ENCODE results near the gene GPR39. TPM values are rescaled to one million over a fixed set of nuclear protein-coding genes. Genes with fewer than 3 reads are reported as not detected.
"Not testable (repeated sequence)": the region's sequence is repeated elsewhere in the genome, so short reads cannot be mapped to it uniquely, and the experiment has no call there.

The GPR39 gene
- total RNA-seq, result under 0.01 TPM in 1 of 2 replicates, not detected in the other

GRCh38 chr2:132416723-132417395 lies at the start of gene GPR39:
GPR39 (plus strand) TSS chr2:132416805.
- no peak for DNase-seq

- DNase-seq, result no peak
Observed at GRCh38 chr2:132368191-132368590, 48.4 kb upstream of the GPR39 start.

GRCh38 chr2:132372276-132372675 lies 44.3 kb upstream of the GPR39 start:
- DNase-seq, result no peak

- no peak for DNase-seq
Observed at GRCh38 chr2:132373391-132374135, 43.0 kb upstream of the GPR39 start.

GRCh38 chr2:132374151-132374550 lies 42.5 kb upstream of the GPR39 start:
- DNase-seq, result no peak

GRCh38 chr2:132374551-132374950 lies 42.1 kb upstream of the GPR39 start:
- no peak for DNase-seq

- DNase-seq, result peak; percentile 26
Observed at GRCh38 chr2:132374961-132375360, 41.6 kb upstream of the GPR39 start.

- DNase-seq, result no peak
Observed at GRCh38 chr2:132381376-132381775, 35.2 kb upstream of the GPR39 start.

- no peak for DNase-seq
Observed at GRCh38 chr2:132383956-132384355, 32.6 kb upstream of the GPR39 start.

- DNase-seq, result no peak
Observed at GRCh38 chr2:132384491-132385151, 32.0 kb upstream of the GPR39 start.

- no peak for DNase-seq
Observed at GRCh38 chr2:132387126-132387525, 29.5 kb upstream of the GPR39 start.

GRCh38 chr2:132390076-132390475 lies 26.5 kb upstream of the GPR39 start:
- no peak for DNase-seq

GRCh38 chr2:132391378-132391777 lies 25.2 kb upstream of the GPR39 start:
- peak; percentile 34 for DNase-seq

- peak; percentile 1 for DNase-seq
Observed at GRCh38 chr2:132392221-132392620, 24.4 kb upstream of the GPR39 start.

GRCh38 chr2:132392879-132393278 lies 23.7 kb upstream of the GPR39 start:
- DNase-seq, result no peak

- not testable (repeated sequence) for DNase-seq
Observed at GRCh38 chr2:132397042-132397441, 19.6 kb upstream of the GPR39 start.

GRCh38 chr2:132400169-132400900 lies 16.3 kb upstream of the GPR39 start:
- no peak for DNase-seq

- no peak for DNase-seq
Observed at GRCh38 chr2:132400901-132401240, 15.7 kb upstream of the GPR39 start.

GRCh38 chr2:132401326-132401725 lies 15.3 kb upstream of the GPR39 start:
- DNase-seq, result no peak

- DNase-seq, result no peak
Observed at GRCh38 chr2:132403146-132403545, 13.5 kb upstream of the GPR39 start.

GRCh38 chr2:132404056-132404455 lies 12.5 kb upstream of the GPR39 start:
- DNase-seq, result no peak

- DNase-seq, result no peak
Observed at GRCh38 chr2:132407784-132408183, 8.8 kb upstream of the GPR39 start.

- no peak for DNase-seq
Observed at GRCh38 chr2:132412021-132412420, 4.6 kb upstream of the GPR39 start.

Measured in dermis blood vessel endothelial cell (primary cell).